HG02840 (cell line): ENCODE results near the gene TNFSF12.

ENCODE experiments used
- ATAC-seq: cut with Tn5 transposase; IDR thresholded peaks from one replicate; pipeline ENCODE4 v1.9.1; 2021; ENCODE audit warnings: mild to moderate bottlenecking, moderate library complexity, moderate number of reproducible peaks; ENCODE audit not compliant: unreplicated experiment, low FRiP score

Gene TNFSF12

DNA sequence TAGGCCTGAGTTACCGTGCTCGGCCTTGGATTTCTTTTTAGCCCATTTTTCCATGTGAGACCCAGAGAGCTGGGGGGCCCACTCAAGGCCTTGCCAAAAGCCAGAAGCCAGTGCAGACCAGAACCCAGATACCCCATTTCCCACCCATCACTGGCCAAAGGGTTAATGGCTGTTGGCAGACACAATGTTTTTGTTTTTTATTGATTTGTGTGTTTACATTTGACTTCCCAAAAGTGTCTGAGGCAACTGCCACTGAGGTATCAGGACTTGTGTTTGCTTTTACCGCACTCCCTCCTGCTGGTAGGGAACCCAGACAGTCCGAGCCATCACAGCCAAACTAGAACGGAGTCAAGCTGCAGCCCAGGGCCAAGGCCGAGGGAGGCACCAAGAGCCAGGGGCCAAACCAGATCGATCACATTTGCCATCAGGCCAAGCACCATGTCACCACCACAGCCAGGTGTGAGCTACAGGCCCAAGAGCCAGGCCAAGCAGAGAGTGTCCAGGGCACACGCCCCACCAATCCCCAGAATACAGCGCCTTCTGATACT is 7.7 kb upstream of the TNFSF12 start:
- no peak for ATAC-seq

DNA sequence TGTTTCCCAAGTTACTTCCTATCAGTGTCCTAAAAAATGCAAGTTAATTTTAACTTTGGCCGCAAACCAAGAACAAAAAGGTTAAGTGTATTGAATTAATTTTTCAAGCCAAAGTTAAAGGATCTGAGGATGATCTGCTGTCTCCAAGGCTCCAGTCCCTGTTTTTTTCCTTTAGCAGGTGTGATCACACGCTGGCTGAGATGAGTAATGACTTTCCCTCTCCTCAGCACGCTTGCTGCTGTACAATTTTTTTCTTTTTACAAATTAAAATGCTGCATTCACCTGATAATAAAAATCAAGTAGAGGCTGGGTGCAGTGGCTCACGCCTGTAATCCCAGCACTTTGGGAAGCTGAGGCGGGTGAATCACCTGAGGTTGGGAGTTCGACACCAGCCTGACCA is 3.9 kb upstream of the TNFSF12 start:
- ATAC-seq, result no peak

DNA sequence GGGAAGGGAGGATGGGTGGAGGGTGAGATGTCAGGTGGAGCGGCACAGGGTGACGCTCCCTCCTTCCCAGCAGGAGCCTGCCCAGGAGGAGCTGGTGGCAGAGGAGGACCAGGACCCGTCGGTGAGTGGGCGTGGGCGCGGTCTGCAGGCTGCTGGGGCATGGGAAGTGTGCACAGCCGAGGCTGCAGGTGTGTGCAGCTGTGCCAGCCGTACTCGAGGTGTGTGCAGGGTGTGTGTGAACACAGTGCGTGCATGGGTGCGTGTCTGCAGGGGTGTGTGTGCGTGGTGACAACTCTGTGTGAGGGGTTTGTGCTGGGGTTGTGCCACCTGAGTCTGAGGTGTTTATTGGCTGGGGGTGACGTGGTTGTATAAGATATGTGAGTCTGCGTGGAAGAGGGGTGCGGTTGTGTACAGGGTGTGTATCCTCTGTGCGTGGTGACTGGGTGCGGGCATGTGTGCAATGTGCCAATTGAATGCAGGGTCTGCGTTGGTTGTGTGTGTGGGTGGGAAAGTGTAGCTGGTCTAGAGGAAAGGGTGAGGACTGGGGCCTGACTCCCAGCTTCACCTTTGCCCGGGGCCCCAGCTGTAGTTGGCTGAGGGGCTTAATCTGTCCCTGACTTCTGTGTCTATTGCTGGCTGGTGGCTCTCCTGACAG is 670 bp downstream of the TNFSF12 start:
- no peak for ATAC-seq

DNA sequence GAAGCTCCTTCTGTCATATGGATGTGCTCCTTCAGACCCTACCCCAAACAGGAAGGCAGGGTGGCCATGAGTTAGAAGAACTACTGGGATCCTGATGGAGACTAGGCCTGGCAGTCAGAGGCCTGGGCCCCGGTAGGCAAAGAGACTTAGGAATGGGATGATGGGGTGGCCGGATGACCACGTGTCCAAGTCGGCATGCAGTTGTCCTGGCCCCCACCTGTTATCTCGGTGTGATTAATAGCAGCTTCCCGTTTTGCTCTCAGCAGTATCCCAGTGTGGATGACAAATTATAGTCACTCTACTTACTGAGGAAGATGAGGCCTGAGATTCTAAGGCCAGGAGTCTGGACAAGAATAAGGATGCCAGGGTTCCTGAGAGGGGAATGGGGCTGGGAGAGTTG is 1.5 kb downstream of the TNFSF12 start:
- ATAC-seq, result no peak

DNA sequence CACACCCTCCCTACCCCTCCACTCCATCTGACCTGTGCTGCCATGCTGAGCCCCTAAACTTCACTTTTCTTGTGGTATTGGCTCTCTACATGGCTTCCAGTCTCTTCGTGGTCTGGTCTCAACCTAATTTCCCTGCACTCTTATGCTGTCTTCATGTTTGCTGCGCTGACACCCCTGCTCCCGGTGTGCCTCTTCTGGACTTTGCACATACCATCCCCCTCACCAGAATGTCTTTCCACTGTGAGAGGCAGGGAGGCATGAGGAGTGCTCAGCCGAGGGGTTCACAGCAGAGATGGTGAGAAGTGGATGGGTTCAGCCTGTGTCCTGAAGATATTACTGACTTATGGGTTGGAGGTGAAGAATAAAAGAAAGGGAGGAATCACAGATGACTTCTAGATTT is 2.5 kb downstream of the TNFSF12 start:
- no peak for ATAC-seq

DNA sequence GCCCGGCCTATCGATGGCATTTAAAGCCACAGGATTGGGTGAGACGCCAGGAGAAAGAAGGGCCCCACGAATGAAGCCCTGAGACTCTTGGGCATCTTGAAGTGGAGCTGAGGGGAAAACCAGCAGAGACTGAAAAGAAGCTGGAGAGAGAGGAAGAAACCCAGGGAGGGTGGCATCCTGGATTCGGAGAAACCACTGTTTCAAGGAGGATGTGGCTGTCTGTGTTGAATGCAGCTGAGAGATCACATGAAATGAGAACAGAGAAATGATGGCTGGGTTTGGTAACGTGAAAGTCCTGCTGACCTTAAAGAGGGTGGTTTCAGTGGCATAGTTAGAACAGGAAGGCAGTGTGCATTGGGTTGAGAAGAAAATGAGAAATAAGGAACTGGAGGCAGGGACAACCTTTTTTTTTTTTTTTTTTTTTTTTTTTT is 3.8 kb downstream of the TNFSF12 start:
- no peak for ATAC-seq

DNA sequence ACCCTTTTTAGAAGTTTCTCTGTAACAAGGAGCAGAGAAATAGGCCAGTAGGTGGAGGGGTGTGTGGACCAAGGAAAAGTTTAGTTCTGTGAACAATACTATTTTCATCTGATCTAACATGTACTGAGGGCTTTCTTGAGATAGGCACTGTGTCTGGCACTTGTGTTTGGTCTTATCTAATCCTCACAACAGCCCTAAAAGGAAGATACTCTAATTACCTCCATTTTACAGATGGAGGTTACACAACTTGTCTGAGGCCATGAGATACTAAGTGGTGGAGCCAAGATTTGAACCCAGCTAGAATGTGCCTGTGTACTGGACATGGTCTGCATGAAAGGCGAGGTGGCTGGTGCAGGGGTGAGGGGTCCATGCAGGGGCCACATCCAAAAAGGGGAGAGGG is 4.5 kb downstream of the TNFSF12 start:
- no peak for ATAC-seq

DNA sequence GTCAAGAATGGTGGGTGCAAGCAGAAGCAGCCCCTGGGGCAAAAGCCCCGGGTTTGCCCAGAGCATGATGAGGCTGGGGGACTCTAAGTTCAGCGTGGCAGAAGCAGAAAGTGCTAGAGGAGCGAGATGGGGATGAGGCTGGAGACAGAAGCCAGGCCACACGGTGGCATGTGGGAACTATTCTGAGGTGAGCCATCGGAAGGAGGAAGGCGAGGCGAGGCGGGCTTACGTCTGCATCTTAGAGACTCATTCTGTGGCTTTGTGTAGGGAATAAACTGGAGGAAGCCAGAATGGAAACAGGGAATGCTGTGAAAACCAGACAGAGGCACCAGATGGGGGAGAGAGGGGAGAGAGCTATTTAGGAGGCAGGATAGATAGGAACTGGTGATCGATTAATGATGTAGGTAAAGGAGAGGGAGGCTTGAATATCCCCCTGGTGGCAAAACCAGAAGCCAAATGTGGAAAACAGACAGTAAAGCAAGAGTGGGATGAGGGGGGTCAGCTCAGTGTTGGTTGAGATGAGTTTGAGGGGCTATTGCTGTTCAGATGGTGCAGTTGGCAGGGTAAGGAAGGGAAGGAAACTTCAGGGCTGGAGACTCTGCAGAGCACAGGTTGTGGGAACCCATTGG is 6.6 kb downstream of the TNFSF12 start:
- ATAC-seq, result no peak

DNA sequence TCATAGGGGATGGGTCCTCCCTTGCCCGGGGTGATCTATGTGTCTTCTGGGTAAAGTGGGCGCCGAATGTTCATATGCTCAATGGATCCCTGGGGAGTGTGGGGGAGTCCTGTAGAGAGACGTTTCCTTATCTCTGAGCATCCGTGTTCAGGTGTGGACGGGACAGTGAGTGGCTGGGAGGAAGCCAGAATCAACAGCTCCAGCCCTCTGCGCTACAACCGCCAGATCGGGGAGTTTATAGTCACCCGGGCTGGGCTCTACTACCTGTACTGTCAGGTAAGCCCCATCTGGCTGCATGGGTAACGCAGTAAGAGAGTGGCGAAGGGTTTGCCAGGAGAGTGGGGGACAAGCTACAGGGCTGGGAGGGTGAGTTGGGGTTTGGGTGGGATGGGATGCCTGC is 7.8 kb downstream of the TNFSF12 start:
- ATAC-seq, result no peak

DNA sequence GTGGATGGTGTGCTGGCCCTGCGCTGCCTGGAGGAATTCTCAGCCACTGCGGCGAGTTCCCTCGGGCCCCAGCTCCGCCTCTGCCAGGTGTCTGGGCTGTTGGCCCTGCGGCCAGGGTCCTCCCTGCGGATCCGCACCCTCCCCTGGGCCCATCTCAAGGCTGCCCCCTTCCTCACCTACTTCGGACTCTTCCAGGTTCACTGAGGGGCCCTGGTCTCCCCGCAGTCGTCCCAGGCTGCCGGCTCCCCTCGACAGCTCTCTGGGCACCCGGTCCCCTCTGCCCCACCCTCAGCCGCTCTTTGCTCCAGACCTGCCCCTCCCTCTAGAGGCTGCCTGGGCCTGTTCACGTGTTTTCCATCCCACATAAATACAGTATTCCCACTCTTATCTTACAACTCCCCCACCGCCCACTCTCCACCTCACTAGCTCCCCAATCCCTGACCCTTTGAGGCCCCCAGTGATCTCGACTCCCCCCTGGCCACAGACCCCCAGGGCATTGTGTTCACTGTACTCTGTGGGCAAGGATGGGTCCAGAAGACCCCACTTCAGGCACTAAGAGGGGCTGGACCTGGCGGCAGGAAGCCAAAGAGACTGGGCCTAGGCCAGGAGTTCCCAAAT is 8.4 kb downstream of the TNFSF12 start:
- no peak for ATAC-seq

DNA sequence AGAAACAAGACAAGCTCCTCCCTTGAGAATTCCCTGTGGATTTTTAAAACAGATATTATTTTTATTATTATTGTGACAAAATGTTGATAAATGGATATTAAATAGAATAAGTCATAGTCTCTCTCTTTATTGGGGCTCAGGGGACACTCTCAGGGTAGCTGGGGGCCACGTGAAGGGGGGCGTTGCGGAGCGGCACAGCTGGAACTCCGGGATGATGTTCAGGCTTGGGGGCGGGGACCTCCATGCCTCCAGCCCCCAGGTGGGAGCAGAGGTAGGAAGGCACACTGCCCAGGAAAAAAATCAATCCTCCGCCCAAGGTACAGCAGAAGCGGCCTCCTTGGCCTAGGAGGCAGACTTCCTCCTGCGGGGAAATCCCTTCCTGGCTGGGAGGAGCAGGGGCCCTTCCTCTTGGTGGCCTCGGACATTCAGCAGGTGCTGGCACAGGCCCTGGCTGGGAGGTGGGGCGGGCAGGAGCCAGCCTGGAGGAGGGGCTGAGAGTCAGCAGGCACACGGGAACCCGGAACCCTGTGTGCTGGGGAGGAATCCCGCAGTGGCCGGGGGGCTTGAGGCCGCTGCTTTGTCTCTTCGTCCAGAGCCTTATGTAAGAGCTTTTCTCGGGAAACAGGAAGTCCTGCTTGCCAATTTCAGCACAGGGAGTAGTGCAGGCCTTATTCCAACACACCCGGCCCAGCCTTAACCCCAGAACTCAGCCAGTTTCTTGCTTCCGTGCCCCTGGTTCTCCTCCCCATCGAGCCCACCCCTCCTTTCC is 9.1 kb downstream of the TNFSF12 start:
- ATAC-seq, result no peak

DNA sequence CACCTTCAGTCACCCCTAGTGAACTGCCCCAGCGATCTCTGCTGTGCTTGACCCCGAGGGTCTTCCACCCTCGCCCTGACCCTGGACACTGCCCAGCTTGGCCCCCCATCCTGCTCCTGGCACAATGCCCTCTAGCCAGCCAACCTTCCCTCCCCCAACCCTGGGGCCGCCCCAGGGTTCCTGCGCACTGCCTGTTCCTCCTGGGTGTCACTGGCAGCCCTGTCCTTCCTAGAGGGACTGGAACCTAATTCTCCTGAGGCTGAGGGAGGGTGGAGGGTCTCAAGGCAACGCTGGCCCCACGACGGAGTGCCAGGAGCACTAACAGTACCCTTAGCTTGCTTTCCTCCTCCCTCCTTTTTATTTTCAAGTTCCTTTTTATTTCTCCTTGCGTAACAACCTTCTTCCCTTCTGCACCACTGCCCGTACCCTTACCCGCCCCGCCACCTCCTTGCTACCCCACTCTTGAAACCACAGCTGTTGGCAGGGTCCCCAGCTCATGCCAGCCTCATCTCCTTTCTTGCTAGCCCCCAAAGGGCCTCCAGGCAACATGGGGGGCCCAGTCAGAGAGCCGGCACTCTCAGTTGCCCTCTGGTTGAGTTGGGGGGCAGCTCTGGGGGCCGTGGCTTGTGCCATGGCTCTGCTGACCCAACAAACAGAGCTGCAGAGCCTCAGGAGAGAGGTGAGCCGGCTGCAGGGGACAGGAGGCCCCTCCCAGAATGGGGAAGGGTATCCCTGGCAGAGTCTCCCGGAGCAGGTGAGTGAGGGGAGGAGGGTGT is 9.9 kb downstream of the TNFSF12 start, which contains the start of gene TNFSF13:
Gene TNFSF13, plus strand, starts transcription at position 207 of the 776 bp plus-strand sequence. Its CDS starts 290 bp downstream, at position 497.
- no peak for ATAC-seq

DNA sequence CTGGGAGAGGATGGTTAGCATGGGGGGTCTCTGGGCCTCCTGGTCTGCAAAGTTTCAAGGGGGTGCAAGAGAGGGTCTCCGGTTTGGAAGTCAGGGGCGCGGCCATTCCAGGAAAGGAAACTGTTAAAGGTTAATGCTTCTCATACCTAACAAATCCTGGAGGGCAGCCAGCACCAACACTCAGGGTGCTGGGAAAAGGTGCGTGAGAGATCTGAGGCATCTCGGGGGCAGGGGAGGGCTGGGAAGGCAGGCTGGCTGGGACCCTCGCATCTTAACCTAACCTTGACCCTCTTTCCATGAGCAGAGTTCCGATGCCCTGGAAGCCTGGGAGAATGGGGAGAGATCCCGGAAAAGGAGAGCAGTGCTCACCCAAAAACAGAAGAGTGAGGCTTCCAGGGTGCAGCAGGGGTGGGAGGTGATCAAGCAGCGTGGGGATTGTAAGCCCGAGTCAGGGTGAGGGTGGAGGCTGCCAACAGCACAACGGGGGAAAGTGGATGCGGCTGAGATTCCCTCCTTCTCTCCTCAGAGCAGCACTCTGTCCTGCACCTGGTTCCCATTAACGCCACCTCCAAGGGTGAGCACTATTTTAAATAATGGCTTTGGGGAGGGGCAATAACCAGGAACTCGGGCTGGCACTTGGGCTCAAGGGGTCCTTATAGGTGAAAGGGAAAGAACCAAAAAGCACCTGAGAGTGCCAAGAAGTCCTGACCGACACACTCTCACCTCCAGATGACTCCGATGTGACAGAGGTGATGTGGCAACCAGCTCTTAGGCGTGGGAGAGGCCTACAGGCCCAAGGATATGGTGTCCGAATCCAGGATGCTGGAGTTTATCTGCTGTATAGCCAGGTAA is 10.7 kb downstream of the TNFSF12 start:
- no peak for ATAC-seq

DNA sequence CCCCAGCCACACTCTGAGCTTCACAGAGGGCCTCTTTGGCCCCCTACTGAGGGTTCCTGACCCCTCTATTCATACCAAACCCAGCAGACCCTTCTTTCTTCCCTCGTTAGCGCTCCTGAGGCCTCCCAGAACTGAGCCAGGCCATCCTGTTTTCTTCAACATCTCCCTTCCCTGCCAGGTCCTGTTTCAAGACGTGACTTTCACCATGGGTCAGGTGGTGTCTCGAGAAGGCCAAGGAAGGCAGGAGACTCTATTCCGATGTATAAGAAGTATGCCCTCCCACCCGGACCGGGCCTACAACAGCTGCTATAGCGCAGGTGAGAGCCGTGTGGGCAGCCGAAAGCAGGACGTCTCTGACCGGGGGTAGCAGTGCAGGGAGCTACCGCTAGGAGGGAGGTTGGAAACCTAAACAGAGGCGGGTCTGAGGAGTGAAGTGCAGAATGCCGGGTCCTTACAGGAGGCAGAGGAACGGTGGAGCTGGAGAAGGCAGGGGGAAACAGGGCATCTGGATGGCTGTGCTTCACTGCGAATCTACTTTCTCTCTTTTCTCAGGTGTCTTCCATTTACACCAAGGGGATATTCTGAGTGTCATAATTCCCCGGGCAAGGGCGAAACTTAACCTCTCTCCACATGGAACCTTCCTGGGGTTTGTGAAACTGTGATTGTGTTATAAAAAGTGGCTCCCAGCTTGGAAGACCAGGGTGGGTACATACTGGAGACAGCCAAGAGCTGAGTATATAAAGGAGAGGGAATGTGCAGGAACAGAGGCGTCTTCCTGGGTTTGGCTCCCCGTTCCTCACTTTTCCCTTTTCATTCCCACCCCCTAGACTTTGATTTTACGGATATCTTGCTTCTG is 11.5 kb downstream of the TNFSF12 start:
- ATAC-seq, result no peak

DNA sequence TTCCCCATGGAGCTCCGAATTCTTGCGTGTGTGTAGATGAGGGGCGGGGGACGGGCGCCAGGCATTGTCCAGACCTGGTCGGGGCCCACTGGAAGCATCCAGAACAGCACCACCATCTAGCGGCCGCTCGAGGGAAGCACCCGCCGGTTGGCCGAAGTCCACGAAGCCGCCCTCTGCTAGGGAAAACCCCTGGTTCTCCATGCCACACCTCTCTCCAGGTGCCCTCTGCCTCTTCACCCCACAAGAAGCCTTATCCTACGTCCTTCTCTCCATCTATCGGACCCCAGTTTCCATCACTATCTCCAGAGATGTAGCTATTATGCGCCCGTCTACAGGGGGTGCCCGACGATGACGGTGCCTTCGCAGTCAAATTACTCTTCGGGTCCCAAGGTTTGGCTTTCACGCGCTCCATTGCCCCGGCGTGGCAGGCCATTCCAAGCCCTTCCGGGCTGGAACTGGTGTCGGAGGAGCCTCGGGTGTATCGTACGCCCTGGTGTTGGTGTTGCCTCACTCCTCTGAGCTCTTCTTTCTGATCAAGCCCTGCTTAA is 12.2 kb downstream of the TNFSF12 start:
- peak; percentile 39 for ATAC-seq

DNA sequence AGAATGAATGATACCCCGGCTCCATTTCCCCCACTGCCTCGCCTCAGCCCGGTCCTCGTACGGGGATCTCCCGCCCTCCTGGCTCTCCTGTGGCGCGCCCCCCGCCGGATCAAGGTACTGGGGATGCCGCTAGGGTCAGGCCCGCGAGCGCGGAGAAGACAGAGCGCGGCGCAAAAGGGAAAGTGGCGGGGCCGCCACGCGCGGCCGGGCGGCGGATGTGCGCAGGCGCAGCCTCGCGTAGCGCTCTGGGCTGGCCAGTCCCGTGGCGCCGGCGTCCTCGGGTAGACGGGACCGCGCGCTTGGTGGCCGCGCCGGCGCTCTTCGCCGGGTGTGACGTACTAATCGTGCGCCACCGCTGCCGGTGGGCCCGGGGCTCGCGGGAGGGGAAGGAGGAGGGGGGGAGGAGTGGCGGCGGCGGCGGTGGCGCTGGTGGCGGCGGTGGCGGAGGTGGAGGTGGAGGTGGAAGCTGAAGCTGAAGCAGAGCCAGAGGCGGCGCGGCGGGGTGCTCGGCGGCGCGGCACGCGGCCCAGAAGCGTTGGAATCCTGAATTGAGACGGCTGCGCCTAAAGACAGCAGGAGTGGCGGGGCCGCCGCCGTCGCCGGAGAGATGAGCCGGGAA is 12.8 kb downstream of the TNFSF12 start, which contains the start of gene SENP3:
Gene SENP3, plus strand, starts transcription at position 331 of the 619 bp plus-strand sequence. CDS start 1,158 bp downstream, outside the sequence.
- peak; percentile 65 for ATAC-seq

DNA sequence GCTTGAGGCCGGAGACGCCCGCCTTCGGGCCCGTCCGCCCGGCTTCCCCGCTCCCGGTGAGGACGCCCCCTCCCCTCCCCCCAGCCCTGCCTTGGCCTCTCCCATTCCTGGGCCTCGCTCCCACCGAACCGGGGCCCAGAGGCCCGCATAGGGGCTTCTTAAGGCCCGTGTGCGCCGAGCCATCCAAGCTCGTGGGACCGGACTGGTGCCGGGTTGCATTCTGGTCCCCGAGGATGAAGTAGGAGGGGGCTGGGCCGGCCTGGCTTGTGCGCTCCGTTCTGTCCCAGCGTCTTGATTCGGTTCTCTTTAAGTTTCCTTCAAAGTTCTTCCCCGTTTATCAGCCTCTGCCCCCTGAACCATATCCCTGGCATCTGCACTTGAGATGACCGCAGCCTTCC is 13.3 kb downstream of the TNFSF12 start:
- ATAC-seq, result peak; percentile 10
